ENCODE measurements around the gene HOXA3. TPM values are rescaled to one million over a fixed set of nuclear protein-coding genes. Genes with fewer than 3 reads are reported as not detected.

HOXA3 gene
- total and polyA plus RNA-seq, 2 of the 13 experiments (the other 11 are each of a cell fraction or from before 2014, with no cell fraction given), result 2.9 to 4.6 TPM

DNA sequence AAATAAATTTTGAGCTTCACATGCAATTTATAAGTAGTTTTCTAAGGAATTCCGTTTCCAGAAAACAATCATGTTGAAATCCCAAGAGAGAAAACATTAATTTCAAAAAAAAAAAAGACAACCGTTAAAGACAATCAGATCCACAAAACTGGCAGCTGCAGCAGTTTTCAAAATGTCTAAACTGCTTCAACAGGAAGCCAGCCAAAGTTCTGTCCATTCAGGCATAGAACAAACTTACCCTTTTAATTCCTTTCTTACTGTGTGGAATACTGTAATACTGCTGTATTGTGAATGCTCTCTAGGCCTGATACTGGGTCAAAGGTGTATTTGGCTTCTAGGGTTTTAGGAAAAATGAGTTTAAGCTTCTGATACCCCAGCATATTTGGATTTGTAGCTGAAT is 88.2 kb downstream of the HOXA3 start:
- no peaks in the 10 kb centered on the region for H3K36me3 ChIP-seq (replicated peaks in 1 of 2; ENCODE audit: control insufficient read depth in 1 of 2, insufficient read depth in 2 of 2, low read length in 2 of 2)
- ChIA-PET POLR2A (no interaction called here), CTCF (ENCODE audit: low intra/inter-chr PET ratio, low total read pairs) (no interaction called here)
- in situ Hi-C loops (cut with HindIII; ENCODE audit: extremely low pct_ligation_motif_present, low pct_unique_long_range_greater_than_20kb), result no loop called here
- ATAC-seq, result no peak
- H2AFZ ChIP-seq (ENCODE audit: low read length), result no peak overlapping the region
- no peaks in the 10 kb centered on the region for H3K9me3 ChIP-seq (ENCODE audit: low read length)
- FAIRE-seq, result no peak
- H3K4me1 ChIP-seq (ENCODE audit: insufficient read depth, low read length), result no peaks in the 10 kb centered on the region
- H3K4me2 ChIP-seq (ENCODE audit: low read depth, low read length), result no peak overlapping the region
- no peaks in the 10 kb centered on the region for H3K27me3 ChIP-seq (ENCODE audit: control insufficient read depth in 1 of 2, insufficient read depth in 2 of 2, low read length in 2 of 2)
- intact Hi-C loops (cut with micrococcal nuclease; ENCODE audit: unreplicated experiment), result no loop called here
- no TSS peak for BruUV-seq (replicated peaks)
- TF ChIP-seq ZSCAN9 (CRISPR knock-in tag; IDR thresholded peaks at IDR 0.05; ENCODE audit: borderline replicate concordance) (no peak), KMT2B (CRISPR knock-in tag; IDR thresholded peaks at IDR 0.05) (no peak), ELF3 (CRISPR knock-in tag; IDR thresholded peaks at IDR 0.05) (no peak), HNRNPUL1 (IDR thresholded peaks at IDR 0.05; ENCODE audit: low read depth, low read length) (no peak), CCDC6 (CRISPR knock-in tag; IDR thresholded peaks at IDR 0.05) (no peak), PHF8 (CRISPR knock-in tag; IDR thresholded peaks at IDR 0.05) (no peak), SPEN (CRISPR knock-in tag; IDR thresholded peaks at IDR 0.05; ENCODE audit: low read depth) (no peak), NFE2L2 (IDR thresholded peaks at IDR 0.05; ENCODE audit: low read length) (no peak), MXD4 (CRISPR knock-in tag; IDR thresholded peaks at IDR 0.05) (no peak)
- TF ChIP-seq, protein P1, sequence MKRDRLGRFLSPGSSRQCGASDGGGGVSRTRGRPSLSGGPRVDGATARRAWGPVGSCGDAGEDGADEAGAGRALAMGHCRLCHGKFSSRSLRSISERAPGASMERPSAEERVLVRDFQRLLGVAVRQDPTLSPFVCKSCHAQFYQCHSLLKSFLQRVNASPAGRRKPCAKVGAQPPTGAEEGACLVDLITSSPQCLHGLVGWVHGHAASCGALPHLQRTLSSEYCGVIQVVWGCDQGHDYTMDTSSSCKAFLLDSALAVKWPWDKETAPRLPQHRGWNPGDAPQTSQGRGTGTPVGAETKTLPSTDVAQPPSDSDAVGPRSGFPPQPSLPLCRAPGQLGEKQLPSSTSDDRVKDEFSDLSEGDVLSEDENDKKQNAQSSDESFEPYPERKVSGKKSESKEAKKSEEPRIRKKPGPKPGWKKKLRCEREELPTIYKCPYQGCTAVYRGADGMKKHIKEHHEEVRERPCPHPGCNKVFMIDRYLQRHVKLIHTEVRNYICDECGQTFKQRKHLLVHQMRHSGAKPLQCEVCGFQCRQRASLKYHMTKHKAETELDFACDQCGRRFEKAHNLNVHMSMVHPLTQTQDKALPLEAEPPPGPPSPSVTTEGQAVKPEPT (CRISPR knock-in tag; IDR thresholded peaks at IDR 0.05; ENCODE audit: low read depth), result no peak
- TF ChIP-seq, protein P2, sequence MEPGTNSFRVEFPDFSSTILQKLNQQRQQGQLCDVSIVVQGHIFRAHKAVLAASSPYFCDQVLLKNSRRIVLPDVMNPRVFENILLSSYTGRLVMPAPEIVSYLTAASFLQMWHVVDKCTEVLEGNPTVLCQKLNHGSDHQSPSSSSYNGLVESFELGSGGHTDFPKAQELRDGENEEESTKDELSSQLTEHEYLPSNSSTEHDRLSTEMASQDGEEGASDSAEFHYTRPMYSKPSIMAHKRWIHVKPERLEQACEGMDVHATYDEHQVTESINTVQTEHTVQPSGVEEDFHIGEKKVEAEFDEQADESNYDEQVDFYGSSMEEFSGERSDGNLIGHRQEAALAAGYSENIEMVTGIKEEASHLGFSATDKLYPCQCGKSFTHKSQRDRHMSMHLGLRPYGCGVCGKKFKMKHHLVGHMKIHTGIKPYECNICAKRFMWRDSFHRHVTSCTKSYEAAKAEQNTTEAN (CRISPR knock-in tag; conservative IDR thresholded peaks at IDR 0.05), result no peak
- 0% methylated on average over 2 of the region's 2 CpGs for WGBS (ENCODE audit: low lambda C conversion rate)
- no peak for DNase-seq (ENCODE audit: low spot score)
- no peak overlapping the region for H3K4me3 ChIP-seq (replicated peaks in 1 of 3; ENCODE audit: insufficient read depth in 1 of 3, low read depth in 2 of 3, low read length in 3 of 3)
- H3K9ac ChIP-seq (ENCODE audit: insufficient read depth, low read depth, low read length), result no peak overlapping the region
- H3K27ac ChIP-seq (ENCODE audit: extremely low read length, insufficient read depth, low read length), result no peak overlapping the region
- no peaks in the 10 kb centered on the region for H4K20me1 ChIP-seq (ENCODE audit: insufficient read depth, low read length)
- H3K79me2 ChIP-seq (ENCODE audit: insufficient read depth, low read length), result no peaks in the 10 kb centered on the region

Measured in HepG2 (cell line).